Measurements from ENCODE around the gene SCIN.

The SCIN gene

DNA sequence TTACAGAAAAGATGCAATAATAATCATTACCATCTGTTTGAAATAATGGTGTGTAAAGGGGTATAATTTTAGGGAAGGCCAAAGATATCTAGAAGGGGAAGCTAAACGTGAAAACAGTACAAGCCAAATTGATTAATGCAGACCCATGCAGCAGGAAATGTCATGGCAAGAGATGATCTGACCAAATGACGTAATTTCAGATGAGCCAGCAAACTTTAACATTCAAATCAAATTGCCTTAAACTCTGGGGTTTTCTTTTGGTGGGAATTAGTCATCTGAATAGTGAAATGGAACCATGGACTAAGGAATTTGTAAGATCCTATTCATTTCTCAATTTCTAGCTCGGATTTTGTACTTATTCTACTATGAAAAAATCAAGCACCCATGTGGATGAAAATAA lies 21.4 kb upstream of the SCIN start:
- H3K4me1 ChIP-seq: no peaks in the 10 kb centered on the region
- no peak overlapping the region for H3K9ac ChIP-seq
- no peaks in the 10 kb centered on the region for H3K27me3 ChIP-seq (ENCODE audit: control insufficient read depth, insufficient read depth, low read length)
- H3K36me3 ChIP-seq (ENCODE audit: control insufficient read depth, insufficient read depth, low read length): no peaks in the 10 kb centered on the region
- TF ChIP-seq, protein P1, sequence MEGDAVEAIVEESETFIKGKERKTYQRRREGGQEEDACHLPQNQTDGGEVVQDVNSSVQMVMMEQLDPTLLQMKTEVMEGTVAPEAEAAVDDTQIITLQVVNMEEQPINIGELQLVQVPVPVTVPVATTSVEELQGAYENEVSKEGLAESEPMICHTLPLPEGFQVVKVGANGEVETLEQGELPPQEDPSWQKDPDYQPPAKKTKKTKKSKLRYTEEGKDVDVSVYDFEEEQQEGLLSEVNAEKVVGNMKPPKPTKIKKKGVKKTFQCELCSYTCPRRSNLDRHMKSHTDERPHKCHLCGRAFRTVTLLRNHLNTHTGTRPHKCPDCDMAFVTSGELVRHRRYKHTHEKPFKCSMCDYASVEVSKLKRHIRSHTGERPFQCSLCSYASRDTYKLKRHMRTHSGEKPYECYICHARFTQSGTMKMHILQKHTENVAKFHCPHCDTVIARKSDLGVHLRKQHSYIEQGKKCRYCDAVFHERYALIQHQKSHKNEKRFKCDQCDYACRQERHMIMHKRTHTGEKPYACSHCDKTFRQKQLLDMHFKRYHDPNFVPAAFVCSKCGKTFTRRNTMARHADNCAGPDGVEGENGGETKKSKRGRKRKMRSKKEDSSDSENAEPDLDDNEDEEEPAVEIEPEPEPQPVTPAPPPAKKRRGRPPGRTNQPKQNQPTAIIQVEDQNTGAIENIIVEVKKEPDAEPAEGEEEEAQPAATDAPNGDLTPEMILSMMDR (IDR thresholded peaks at IDR 0.05): no peak
- H3K4me3 ChIP-seq (ENCODE audit: low read depth, low read length): no peak overlapping the region
- H3K9me3 ChIP-seq (ENCODE audit: control insufficient read depth, low read length): no peaks in the 10 kb centered on the region
- H3K79me2 ChIP-seq: no peaks in the 10 kb centered on the region
- H3K27ac ChIP-seq: no peak overlapping the region
- H3K4me2 ChIP-seq (ENCODE audit: low read length): no peak overlapping the region
- H2AFZ ChIP-seq: no peak overlapping the region

DNA sequence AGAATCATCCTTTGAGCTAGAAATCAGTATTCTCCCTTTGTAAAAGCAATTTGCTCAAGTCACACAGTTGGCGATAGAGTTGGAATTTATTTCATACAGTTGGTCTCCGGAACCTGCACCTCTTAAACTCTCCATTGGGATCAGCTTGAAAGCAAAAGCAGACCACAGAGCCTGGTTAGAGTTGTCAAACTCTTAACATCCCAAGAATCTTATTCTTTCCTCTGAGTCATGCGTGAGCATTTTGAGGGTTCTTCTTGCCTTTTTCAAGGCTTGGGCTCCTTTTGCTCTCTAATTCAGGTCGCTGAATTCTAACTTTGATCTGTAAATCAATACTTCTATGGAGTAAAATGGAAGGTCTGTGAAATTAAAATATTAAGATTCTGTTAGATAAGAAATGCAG lies 19.6 kb upstream of the SCIN start:
- Histone ChIP-seq H3K79me2 (no peaks in the 10 kb centered on the region), H2AFZ (no peak overlapping the region), H3K27ac (no peak overlapping the region), H3K4me3 (ENCODE audit: low read depth, low read length) (no peak overlapping the region), H3K4me2 (ENCODE audit: low read length) (no peak overlapping the region), H3K27me3 (ENCODE audit: control insufficient read depth, insufficient read depth, low read length) (no peaks in the 10 kb centered on the region), H3K9me3 (ENCODE audit: control insufficient read depth, low read length) (no peaks in the 10 kb centered on the region), H3K36me3 (ENCODE audit: control insufficient read depth, insufficient read depth, low read length) (no peaks in the 10 kb centered on the region), H3K9ac (no peak overlapping the region), H3K4me1 (no peaks in the 10 kb centered on the region)
- TF ChIP-seq, protein P1 (IDR thresholded peaks at IDR 0.05): no peak

DNA sequence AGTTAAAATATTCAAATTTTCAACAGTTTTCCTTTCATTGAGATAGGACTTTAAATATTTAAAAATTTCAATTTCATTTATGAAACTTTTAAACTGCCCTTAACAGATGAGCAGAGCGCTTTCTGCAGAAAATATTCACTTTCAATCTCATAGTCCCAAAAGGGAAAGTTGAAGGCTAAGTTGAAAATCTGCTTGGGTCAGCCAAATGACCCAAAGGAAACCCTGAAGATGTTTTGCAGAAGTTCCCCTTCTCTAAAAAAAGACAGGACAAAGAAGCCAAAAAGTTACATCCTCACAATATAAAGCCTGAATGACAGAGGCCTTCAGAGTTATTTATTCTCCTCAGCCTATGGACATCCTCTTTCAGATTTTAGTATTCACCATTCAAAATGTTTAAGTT lies 17.6 kb upstream of the SCIN start:
- Histone ChIP-seq H2AFZ (no peak overlapping the region), H3K27ac (no peak overlapping the region), H3K9me3 (ENCODE audit: control insufficient read depth, low read length) (no peaks in the 10 kb centered on the region), H3K27me3 (ENCODE audit: control insufficient read depth, insufficient read depth, low read length) (no peaks in the 10 kb centered on the region), H3K79me2 (no peaks in the 10 kb centered on the region), H3K4me2 (ENCODE audit: low read length) (no peak overlapping the region), H3K36me3 (ENCODE audit: control insufficient read depth, insufficient read depth, low read length) (no peaks in the 10 kb centered on the region), H3K4me3 (ENCODE audit: low read depth, low read length) (no peak overlapping the region), H3K4me1 (no peaks in the 10 kb centered on the region), H3K9ac (no peak overlapping the region)
- TF ChIP-seq, protein P1 (IDR thresholded peaks at IDR 0.05): no peak

DNA sequence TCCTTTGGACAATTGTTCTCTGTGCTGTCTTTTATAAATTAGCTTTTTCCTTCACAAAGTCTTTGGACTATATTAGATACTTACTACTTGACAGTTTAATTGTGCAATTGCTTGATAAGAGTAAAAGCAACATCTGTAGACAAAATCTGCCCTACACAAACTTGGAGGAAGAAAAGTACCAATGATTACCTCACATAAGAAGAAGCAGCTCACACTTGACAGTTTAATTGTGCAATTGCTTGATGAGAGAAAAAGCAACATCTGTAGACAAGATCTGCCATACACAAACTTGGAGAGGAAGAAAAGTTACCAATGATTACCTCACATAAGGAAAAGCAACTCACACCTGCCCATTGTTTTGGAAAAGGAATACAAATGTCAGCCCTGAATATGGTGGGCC lies 17.1 kb upstream of the SCIN start:
- H3K4me3 ChIP-seq (ENCODE audit: low read depth, low read length): no peak overlapping the region
- no peaks in the 10 kb centered on the region for H3K79me2 ChIP-seq
- TF ChIP-seq, protein P1 (IDR thresholded peaks at IDR 0.05): no peak

DNA sequence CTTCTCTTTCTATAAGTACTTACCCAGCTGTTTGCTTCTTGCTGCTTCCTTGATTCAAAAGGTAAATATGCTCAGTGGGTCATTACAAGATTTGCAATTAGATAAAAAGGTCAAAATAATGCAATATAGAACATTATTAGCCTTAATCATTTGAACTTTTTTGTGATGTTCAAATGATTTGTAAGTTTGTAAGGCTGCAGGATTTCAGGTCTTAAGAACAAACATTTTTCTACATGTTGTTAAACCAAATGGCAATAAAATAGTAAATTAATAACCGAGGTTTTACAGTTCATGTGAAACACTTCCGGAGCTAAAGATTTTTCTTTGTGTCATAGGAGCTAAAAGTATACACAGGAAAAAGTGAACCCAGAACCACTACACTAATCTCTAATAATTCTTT lies 16.2 kb upstream of the SCIN start:
- Histone ChIP-seq H3K79me2 (no peaks in the 10 kb centered on the region), H3K4me1 (no peaks in the 10 kb centered on the region), H3K4me2 (ENCODE audit: low read length) (no peak overlapping the region), H3K36me3 (ENCODE audit: control insufficient read depth, insufficient read depth, low read length) (no peaks in the 10 kb centered on the region), H2AFZ (no peak overlapping the region), H3K9me3 (ENCODE audit: control insufficient read depth, low read length) (no peaks in the 10 kb centered on the region), H3K4me3 (ENCODE audit: low read depth, low read length) (no peak overlapping the region), H3K9ac (no peak overlapping the region), H3K27me3 (ENCODE audit: control insufficient read depth, insufficient read depth, low read length) (no peaks in the 10 kb centered on the region), H3K27ac (no peak overlapping the region)
- TF ChIP-seq, protein P1 (IDR thresholded peaks at IDR 0.05): no peak

More for the DNA sequence above, 17.1 kb upstream of the SCIN start:
- H3K27ac ChIP-seq: no peak overlapping the region
- no peak overlapping the region for H2AFZ ChIP-seq
- no peaks in the 10 kb centered on the region for H3K9me3 ChIP-seq (ENCODE audit: control insufficient read depth, low read length)
- no peak overlapping the region for H3K9ac ChIP-seq
- no peak overlapping the region for H3K4me2 ChIP-seq (ENCODE audit: low read length)
- H3K36me3 ChIP-seq (ENCODE audit: control insufficient read depth, insufficient read depth, low read length): no peaks in the 10 kb centered on the region
- no peaks in the 10 kb centered on the region for H3K27me3 ChIP-seq (ENCODE audit: control insufficient read depth, insufficient read depth, low read length)
- H3K4me1 ChIP-seq: no peaks in the 10 kb centered on the region
